Skin epidermis (tissue), 12 donors: ENCODE data around the gene NAV3.

Experiments used
- H3K27ac ChIP-seq, 21 experiments: fragments of 200-600 bp; sonication (generic) in 11 of 21; one replicate each; pipeline ENCODE4 v1.5.0; 2020; ENCODE audit warnings: mild to moderate bottlenecking in 3 of 21, inconsistent platforms in 2 of 21, moderate library complexity in 2 of 21
- H3K4me3 ChIP-seq, 7 experiments: fragments of 200-600 bp; sonication (generic) in 2 of 7; one replicate each; pipeline ENCODE4 v1.5.0; 2020; ENCODE audit warnings: inconsistent platforms in 2 of 7, mild to moderate bottlenecking in 2 of 7, moderate library complexity in 1 of 7

The NAV3 gene

DNA sequence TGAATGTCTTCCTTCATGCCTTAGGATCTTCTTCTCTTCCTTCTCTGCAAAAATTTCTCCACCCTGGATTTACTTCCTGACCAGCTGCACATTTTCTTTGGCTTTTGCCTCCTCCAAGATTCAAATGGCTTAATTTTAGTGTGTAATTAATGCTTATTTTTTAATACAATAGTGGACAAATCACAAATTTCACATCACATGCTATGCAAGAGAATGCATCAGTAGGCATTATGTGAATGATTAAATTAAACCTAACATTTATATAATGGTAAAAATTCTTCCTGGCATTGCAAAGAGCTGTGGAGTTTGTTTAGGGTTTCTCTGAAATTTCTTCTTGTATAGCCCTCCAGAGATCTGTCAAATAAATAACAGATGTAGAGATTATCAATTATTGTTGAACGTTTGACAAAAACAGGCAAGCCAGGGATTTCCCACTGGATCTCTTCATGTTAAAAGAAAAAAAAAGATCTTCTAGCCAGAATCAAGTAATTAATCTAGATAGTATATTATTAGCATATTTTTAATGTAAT is 84.4 kb downstream of the NAV3 start:
- no peak overlapping the region for H3K4me3 ChIP-seq
- H3K27ac ChIP-seq = no peak overlapping the region

DNA sequence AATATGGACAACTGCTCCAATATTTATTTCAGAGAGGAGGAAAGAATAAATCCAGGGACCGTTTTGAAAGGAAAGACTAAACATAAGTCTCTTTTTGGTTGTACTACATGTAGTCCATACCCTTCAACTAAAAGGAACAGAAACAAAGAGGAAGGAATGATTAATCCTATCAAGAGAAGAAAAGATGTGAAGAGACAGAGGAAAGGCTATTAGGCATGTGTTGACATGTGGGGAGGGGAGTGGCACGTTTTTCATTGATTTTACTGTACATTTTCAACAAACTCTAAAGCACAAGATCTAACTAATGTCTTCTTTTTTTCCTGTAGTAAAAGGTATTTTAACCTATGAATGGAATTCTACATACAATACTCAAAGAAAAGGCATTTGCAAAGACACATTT is 85.6 kb downstream of the NAV3 start:
- Histone ChIP-seq H3K4me3 (no peak overlapping the region), H3K27ac (no peak overlapping the region)

DNA sequence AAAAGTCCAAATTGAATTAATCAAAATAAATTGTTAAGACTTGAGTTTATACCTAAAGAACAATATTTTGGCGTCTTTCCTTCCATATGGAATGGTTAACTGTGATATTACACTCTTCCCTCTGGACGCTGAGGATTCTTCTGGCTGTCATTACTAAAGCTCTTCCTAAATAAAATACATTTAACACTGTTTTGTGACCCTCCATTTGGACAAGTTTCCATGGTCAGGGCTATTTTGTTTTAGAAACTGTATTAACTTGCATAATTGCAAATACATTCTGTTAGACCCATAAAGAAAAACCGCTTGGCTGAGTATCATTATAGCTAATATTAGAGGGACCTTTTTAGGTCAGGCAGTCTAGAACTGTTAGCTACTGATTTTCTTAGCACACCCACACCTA is 87.4 kb downstream of the NAV3 start:
- H3K27ac ChIP-seq = no peak overlapping the region
- H3K4me3 ChIP-seq = no peak overlapping the region

DNA sequence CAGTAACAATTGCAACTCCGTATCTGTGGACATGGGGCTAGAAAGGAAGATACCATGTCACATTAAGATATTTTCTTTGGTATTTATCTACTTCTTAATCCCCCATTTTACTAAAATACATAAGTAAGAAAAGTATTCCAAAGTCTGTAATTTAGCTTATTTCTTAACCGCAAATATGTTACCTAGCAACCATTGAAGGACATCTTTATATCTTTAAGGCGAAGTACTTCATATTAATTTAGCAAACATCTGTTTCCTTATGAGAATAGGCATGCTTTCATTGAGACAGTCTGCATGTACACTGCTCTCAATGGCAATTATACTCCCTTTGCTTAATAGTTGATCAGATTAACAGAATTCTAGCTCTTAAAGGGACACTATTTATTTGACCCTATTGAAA is 88.8 kb downstream of the NAV3 start:
- Histone ChIP-seq H3K27ac (no peak overlapping the region), H3K4me3 (no peak overlapping the region)

DNA sequence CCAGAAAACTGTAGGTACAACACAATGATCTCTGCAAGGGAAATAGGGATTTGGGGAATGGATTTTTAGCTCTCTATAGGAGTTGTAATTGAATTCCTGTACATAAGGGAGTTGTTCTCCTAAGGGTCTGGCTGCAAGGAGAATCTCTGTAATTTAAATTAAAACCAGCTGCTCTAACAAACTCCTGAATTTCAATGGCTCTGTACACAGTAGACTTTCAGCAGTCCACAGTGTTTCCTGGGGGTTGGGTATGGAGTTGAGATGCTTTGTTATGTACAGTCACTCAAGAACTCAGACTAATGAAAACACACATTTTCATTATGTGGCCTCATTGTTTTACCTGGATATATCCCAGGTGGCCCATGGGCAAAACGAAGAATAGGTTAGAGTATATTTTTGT is 93.2 kb downstream of the NAV3 start:
- Histone ChIP-seq H3K27ac (no peak overlapping the region), H3K4me3 (no peak overlapping the region)

DNA sequence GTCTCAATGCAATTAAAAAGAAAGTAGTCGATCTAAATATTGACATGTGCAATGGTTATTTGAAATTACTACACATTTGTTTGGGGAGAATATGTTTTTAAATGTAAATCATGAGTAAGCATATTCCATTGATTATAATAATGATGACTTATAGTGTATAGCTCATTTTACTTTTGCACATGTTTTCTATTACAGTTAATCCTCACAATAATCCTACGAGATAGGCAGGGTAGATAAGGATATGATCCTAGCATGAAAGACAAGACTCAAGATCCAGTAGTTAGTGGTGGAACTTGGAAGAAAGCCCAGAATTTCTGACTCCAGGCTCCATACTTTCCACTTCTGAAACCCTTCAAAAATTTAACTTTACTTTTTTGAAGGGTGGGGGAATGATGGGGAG is 94.0 kb downstream of the NAV3 start:
- no peak overlapping the region for H3K4me3 ChIP-seq
- no peak overlapping the region for H3K27ac ChIP-seq

DNA sequence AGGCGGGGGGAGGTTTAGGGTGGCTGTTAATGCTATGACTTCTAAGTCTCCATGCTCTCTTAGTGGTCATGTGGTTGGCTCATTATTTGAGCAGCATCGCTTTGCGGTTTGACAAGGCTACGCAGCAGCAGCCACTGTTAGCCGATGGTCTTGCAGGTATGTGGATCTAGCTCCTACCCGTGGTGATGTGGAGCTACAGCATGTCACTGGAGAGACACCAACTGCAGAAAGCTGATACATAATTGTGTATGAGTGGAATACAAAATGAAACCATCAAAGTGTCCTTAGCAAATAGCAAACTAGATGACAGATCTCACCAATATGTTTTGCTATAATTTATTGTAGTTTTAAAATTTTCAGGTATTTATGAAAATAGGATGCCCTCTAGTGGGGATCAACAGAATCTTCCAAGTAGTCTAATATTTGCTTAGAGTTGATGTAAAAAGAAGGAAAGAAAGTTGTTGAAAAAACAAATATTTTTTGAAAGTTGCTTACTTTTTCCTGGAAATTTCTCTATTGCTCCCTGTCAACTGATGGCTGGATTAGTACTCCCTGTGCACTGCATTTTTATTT is 94.9 kb downstream of the NAV3 start:
- Histone ChIP-seq H3K4me3 (no peak overlapping the region), H3K27ac (no peak overlapping the region)

DNA sequence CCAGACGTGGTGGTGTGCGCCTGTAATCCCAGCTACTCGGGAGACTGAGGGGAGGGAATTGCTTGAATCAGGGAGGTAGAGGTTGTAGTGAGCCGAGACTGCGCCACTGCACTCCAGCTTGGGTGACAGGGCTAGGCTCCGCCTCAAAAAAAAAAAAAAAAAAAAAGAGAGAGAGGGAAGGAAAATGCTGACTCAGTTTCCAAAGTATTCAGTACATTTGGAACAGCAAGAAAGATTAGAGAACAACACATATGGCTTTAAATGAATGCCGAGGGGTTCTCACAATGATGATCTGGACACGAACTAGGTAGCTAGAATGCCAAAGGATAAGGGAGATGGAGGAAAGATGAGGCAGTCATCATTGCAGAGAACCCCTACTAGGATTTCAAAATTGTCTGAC is 97.4 kb downstream of the NAV3 start:
- Histone ChIP-seq H3K27ac (no peak overlapping the region), H3K4me3 (no peak overlapping the region)

DNA sequence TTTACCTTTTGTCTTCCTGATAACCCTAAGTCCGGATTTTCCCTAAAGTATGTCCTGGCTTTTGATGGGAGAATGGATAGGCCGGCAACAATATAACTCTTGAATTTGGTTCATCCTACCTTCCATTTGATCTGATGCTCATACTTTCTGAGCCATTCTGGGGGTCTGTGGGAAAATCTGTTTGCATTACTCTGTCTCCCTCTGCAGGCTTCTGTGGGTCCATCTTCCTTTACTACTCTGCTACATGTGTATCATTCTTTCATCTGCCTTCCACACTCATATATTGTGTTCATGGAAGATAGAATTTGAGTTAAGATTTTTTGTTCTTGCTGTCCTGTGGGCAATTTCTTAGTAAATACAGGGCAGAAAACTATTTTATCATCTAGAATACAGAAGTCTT is 101.5 kb downstream of the NAV3 start:
- no peak overlapping the region for H3K27ac ChIP-seq
- H3K4me3 ChIP-seq = no peak overlapping the region

DNA sequence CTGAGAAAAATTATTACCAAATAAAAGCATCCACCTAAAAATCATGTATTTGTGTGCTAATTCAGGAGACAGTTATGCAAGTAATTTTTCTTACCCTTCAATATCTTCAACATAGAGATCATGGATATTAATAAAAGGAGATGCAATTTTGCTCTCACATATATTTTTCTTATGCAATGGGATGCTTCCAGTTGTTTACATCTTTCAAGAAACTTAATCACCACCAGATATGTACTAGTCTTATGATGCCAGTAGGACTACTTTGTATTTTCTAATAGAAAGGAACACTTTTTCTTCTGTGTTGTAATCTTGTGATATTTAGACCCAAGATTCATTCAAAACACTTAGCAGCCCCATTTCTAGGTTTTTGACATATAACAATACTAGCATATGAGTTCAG is 107.6 kb downstream of the NAV3 start:
- H3K27ac ChIP-seq = no peak overlapping the region
- H3K4me3 ChIP-seq = no peak overlapping the region

DNA sequence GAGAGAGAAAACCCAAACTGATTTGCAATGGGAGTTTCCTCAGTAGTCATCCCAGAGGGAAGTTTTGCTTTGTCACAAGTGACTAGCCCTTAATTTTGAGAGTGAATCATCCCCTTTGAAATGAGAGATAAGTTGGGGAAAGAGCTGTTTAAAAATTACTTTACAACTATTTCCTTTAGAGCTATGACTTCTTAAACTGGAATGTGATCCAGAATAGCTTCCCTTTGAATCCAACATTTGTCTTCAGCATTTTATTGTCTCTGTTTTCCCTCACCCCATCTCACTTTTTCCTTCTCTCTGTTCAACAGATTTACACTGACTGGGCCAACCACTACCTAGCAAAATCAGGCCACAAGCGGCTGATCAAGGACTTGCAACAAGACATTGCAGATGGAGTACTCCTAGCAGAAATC is 109.3 kb downstream of the NAV3 start:
- peak overlapping the region in 4 of 21 experiments; percentile 10 to 52 (median 40) for H3K27ac ChIP-seq

DNA sequence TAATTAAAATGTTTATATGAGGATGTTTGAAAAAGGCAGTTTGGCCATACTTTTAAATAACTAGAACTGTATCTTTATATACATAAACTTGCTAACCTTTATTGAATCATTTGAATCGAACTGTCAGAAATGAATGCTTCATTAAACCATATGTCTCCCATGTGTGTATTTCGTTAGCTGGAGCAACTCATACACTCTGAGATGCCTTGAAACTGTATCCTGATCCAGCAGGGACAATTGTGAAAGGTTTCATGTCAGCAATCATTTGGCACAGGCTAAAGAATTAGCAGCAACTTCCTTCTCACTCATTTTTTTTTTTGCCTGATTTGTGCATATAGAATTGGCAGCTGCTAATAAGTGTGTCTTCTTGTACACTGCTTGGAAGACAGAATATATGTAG is 109.9 kb downstream of the NAV3 start:
- H3K4me3 ChIP-seq = no peak overlapping the region
- H3K27ac ChIP-seq = peak overlapping the region in 4 of 21 experiments; percentile 10 to 52 (median 37)

More for the DNA sequence above, 109.3 kb downstream of the NAV3 start:
- H3K4me3 ChIP-seq = no peak overlapping the region

DNA sequence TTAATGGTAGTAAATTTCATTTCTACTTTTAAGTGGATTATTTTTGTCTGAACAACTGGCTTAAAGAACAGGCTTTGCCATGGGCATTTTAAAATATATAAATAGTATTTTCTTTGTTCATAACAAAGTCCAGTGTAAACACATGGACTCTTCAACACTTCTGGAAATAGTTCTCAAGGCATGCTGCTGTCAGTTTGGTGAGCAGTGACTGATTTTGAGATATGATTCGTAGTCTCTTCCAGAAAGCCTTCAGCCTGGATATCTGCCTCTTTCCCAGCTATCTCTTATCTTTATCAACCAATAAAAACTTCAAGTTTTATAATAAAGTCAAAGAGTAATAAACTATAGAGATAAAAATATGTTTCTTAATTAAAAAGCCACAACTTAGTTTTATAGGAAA is 110.7 kb downstream of the NAV3 start:
- Histone ChIP-seq H3K27ac (peak overlapping the region in 1 of 21 experiments; percentile 34), H3K4me3 (no peak overlapping the region)

DNA sequence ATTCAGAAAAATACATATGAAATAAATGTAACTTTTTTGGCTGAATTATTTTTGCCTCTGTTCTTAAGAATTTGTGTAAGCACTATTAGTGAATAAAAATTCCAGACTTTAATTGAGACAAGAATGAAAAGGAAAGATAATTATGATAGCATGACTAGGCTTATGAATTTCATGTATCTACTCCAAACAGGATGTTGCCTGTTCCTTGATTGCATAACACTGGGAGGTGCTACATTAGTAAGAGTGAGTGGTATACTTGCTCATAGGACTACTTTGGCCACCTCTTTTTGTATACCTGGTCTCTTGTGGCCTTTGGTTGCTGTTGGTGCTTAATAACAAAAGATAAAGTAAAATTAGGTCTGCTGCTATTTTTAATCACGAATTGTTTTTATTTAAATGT is 112.8 kb downstream of the NAV3 start:
- no peak overlapping the region for H3K4me3 ChIP-seq

DNA sequence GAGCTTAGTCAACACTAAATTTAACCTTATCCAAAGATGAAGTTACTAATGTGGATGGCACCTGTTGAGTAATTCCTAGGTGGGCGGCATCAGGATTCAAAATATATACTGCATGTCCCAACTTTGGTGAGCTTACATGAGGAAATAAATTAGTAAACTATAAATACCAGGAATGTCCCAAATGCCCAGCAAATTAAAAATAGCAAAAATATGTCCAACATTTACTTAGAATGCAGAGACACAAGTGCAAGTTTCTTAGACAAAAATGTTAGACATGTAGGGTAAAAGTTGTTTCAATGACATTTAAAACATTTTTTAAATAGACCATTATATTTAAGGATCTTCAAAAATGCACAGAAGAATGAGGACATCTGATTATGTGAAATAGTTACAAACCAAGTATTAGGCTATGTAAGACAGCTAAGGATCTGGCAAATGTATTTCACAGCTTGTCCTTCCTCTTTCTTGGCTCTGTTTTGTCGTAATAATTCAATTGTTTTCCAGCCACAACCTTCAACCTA is 115.9 kb downstream of the NAV3 start:
- Histone ChIP-seq H3K27ac (peak overlapping the region in 1 of 21 experiments; percentile 50), H3K4me3 (no peak overlapping the region)

More for the DNA sequence above, 112.8 kb downstream of the NAV3 start:
- H3K27ac ChIP-seq = no peak overlapping the region

DNA sequence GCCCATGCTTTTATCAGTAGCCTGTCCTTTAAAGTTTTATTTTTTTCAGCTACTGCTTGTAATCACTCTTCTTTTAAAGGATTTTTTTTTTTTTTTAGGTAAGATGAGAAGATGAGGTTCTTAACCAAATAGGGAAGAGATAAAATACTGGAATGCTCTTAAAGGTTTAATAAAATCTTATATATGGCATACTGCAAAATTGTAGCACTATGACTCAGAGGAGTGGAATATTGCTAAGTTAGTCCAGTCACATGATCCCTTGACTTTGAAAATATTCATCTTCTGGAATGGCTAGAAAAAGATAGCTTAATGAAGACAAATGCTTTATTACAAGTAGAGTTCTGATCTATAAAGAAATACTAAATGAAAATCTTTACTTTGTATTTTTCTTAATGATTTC is 116.6 kb downstream of the NAV3 start:
- peak overlapping the region in 1 of 21 experiments; percentile 50 for H3K27ac ChIP-seq
- H3K4me3 ChIP-seq = no peak overlapping the region

DNA sequence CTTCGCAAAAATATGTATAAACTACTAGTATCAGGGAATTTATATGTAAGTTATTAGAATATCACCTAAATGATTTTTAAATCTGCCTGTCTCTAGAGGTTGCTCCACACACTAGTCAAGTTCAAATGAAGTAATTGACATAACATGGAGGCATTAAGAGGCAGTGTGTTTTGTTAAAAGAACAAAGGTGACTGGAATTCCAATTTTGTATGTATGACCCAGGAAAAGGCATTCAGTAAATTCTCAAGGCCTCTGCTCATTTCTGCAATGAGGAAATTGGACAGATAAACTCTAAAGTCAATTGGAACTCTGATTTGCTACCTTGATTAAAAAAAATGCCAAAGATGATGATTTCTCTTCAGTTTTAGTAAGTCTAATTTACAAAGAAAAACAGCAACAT is 117.1 kb downstream of the NAV3 start:
- Histone ChIP-seq H3K4me3 (no peak overlapping the region), H3K27ac (no peak overlapping the region)

DNA sequence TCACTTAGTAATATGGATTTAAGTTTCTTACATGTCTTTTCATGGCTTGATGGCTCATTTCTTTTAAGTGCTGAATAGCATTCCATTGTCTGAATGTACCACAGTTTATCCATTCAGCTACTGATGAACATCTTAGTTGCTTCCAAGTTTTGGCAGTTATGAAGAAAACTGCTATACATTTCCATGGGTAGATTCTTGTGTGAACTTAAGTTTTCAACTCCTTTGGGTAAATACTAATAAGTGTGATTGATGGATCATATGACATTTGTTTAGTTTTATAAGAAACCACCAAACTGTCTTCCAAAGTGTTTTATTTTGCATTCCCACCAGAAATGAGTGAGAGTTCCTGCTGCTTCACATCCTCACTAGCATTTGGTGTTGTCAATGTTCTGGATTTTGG is 119.2 kb downstream of the NAV3 start:
- Histone ChIP-seq H3K4me3 (no peak overlapping the region), H3K27ac (no peak overlapping the region)

DNA sequence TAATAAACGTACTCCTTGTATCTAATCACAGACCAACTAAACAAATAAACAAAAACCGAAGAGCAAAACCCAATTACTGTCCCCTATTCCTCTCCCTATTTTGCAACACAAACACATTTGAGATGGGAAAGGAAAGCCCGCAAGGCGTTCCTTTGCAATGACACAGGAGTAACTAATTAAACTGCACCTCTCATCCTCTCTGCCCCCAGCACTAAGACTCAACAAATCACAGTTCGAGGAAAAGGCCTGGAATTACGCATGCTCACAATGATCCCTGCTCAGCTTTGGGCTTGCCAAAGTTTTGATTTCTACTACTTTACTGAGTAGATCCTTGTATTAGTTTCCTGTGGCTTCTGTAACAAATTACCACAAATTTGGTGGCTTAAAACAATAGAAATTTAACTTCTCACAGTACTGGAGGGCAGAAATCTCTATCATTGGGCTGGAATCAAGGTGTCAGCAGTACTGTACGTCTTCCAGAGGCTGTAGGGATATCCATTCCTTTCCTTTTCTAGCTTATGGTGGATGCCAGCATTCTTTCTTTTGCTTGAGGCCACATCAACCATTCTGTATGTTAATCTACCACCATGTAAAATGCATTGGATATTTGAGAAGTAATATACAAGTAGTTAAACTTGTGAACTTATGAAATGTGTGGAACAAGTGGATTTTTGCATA is 123.0 kb downstream of the NAV3 start:
- Histone ChIP-seq H3K4me3 (no peak overlapping the region), H3K27ac (no peak overlapping the region)

DNA sequence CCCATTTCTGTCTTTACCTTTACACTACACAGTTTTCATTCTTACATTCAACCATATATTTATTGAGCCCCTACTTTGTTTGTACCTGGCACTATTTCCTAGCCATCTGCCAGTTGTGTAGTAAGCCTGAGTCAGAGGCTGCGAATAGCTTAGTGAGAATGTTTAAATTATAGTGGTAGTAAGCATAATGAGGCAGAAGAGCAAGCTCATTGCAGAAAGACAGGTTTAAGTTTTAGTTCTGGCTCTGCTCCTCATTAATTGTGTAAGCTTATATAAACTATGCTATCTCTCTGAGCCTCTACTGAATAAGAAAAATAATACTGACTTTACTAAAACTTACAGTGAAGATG is 123.5 kb downstream of the NAV3 start:
- no peak overlapping the region for H3K27ac ChIP-seq
- H3K4me3 ChIP-seq = no peak overlapping the region

DNA sequence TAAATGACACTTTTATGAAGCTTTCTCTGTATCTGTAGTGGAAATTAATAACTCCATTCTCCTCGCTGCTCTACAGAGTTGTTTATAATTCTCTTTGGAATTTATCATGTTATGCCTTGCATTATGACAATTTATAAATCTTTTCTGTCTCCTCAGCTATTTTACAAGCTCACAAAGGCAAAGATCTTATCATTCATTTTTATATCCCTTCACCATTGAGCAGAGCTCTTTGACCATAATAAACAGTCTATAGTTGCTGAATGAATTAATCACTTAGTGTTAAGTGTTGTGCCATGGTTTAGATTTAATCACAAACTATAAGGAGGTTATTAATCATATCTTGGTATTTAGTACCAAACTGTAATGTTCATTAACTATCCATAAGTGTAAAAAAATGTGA is 126.4 kb downstream of the NAV3 start:
- no peak overlapping the region for H3K27ac ChIP-seq
- H3K4me3 ChIP-seq = no peak overlapping the region
